HG03095 (cell line): ENCODE data around the gene MPZL1.

Source experiments
- ATAC-seq: cut with Tn5 transposase; IDR thresholded peaks from one replicate; pipeline ENCODE4 v1.9.1; 2021; ENCODE audit warnings: moderate library complexity; ENCODE audit not compliant: unreplicated experiment

MPZL1 gene

GRCh38 chr1:167721617-167722151 is at the start of gene MPZL1:
MPZL1 (plus strand) TSS chr1:167721982; CDS start chr1:167722152, 170 bp downstream.
- peak; percentile 88 for ATAC-seq

- ATAC-seq: no peak
These were observed 49.0 kb upstream of the MPZL1 start for GRCh38 chr1:167672831-167673230.

GRCh38 chr1:167673265-167673664 is 48.5 kb upstream of the MPZL1 start:
- no peak for ATAC-seq

- ATAC-seq: no peak
These were observed 47.6 kb upstream of the MPZL1 start for GRCh38 chr1:167674156-167674555.

- ATAC-seq: no peak
These were observed 46.3 kb upstream of the MPZL1 start for GRCh38 chr1:167675440-167675839.

- ATAC-seq: peak; percentile 52
These were observed 45.4 kb upstream of the MPZL1 start for GRCh38 chr1:167676205-167676915.

GRCh38 chr1:167676916-167677848 is 44.6 kb upstream of the MPZL1 start:
- no peak for ATAC-seq

- no peak for ATAC-seq
These were observed 43.4 kb upstream of the MPZL1 start for GRCh38 chr1:167678422-167678821.

- no peak for ATAC-seq
These were observed 42.9 kb upstream of the MPZL1 start for GRCh38 chr1:167678838-167679237.

- no peak for ATAC-seq
These were observed 42.1 kb upstream of the MPZL1 start for GRCh38 chr1:167679714-167680113.

GRCh38 chr1:167681024-167681423 is 40.8 kb upstream of the MPZL1 start:
- no peak for ATAC-seq

- no peak for ATAC-seq
These were observed 40.2 kb upstream of the MPZL1 start for GRCh38 chr1:167681451-167682098.

- no peak for ATAC-seq
These were observed 38.6 kb upstream of the MPZL1 start for GRCh38 chr1:167683226-167683625.

GRCh38 chr1:167683641-167684502 is 37.9 kb upstream of the MPZL1 start:
- ATAC-seq: no peak

- no peak for ATAC-seq
These were observed 35.9 kb upstream of the MPZL1 start for GRCh38 chr1:167685844-167686243.

GRCh38 chr1:167687919-167688519 is 33.8 kb upstream of the MPZL1 start:
- no peak for ATAC-seq

GRCh38 chr1:167689567-167689920 is 32.2 kb upstream of the MPZL1 start:
- ATAC-seq: no peak

- no peak for ATAC-seq
These were observed 31.7 kb upstream of the MPZL1 start for GRCh38 chr1:167690053-167690452.

GRCh38 chr1:167693425-167694045 is 28.2 kb upstream of the MPZL1 start:
- ATAC-seq: no peak

- no peak for ATAC-seq
These were observed 27.1 kb upstream of the MPZL1 start for GRCh38 chr1:167694691-167695090.
